A673 (cell line): ENCODE measurements around the gene ZNF319. TPM values are rescaled to one million over a fixed set of nuclear protein-coding genes. Genes with fewer than 3 reads are reported as not detected.

Source experiments
- BruUV-seq: library from RNA; stranded (reverse); fragments of 400-500 nt; replicated peaks from 2 replicates; lab custom pipeline; 2021; lab: Mats Ljungman, UMichigan
- CTCF ChIA-PET: fragments of 300-600 bp; sonication (Branson Sonifier 250); formaldehyde crosslinking; loops from one replicate; lab custom pipeline; 2022; ENCODE audit warnings: antibody characterized with exemption; lab: Charles Lee
- POLR2A ChIA-PET: fragments of 300-600 bp; sonication (Branson Sonifier 250); formaldehyde crosslinking; loops from one replicate; lab custom pipeline; 2022; ENCODE audit warnings: antibody characterized with exemption; ENCODE audit not compliant: low non-redundant PET; lab: Charles Lee
- DNase-seq: peaks from one replicate; pipeline ENCODE4 v3.0.0-alpha.2; 2015; ENCODE audit warnings: low spot score
- H3K27ac ChIP-seq: fragments of 200-600 bp; sonication (generic); 2 replicates; pipeline ENCODE4 v1.5.1; 2016; ENCODE audit warnings: mixed run types, low read depth, mild to moderate bottlenecking, mixed read lengths, antibody characterized with exemption, low read length; ENCODE audit not compliant: poor library complexity, severe bottlenecking
- H3K27me3 ChIP-seq: fragments of 200-600 bp; sonication (generic); replicated peaks from 2 replicates; pipeline ENCODE4 v1.6.1; 2017; ENCODE audit warnings: mixed run types, low read depth, mild to moderate bottlenecking, mixed read lengths, antibody characterized with exemption, low read length; ENCODE audit not compliant: insufficient read depth, poor library complexity
- H3K36me3 ChIP-seq: fragments of 200-600 bp; sonication (generic); 2 replicates; pipeline ENCODE4 v1.6.1; 2016; ENCODE audit warnings: mixed run types, mild to moderate bottlenecking, mixed read lengths, antibody characterized with exemption, low read length; ENCODE audit not compliant: insufficient read depth, poor library complexity, severe bottlenecking
- H3K4me1 ChIP-seq: fragments of 200-600 bp; sonication (generic); 2 replicates; pipeline ENCODE4 v1.6.1; 2017; ENCODE audit warnings: mixed run types, mild to moderate bottlenecking, mixed read lengths, antibody characterized with exemption, low read length; ENCODE audit not compliant: insufficient read depth, poor library complexity, severe bottlenecking
- H3K4me3 ChIP-seq: fragments of 200-600 bp; sonication (generic); 2 replicates; pipeline ENCODE4 v1.5.1; 2016; ENCODE audit warnings: low read depth, mixed run types, mild to moderate bottlenecking, mixed read lengths, low read length; ENCODE audit not compliant: poor library complexity, severe bottlenecking
- H3K9me3 ChIP-seq: fragments of 200-600 bp; sonication (generic); 2 replicates; pipeline ENCODE4 v1.6.1; 2016; ENCODE audit warnings: mixed run types, low read depth, mild to moderate bottlenecking, mixed read lengths, antibody characterized with exemption, low read length; ENCODE audit not compliant: poor library complexity, severe bottlenecking
- EZH2 ChIP-seq: fragments of 200-600 bp; sonication (generic); IDR thresholded peaks from 2 replicates; pipeline ENCODE4 v1.6.1; 2017; ENCODE audit warnings: borderline replicate concordance, low read depth, mild to moderate bottlenecking, mixed read lengths, antibody characterized with exemption, low read length; ENCODE audit not compliant: poor library complexity, severe bottlenecking
- intact Hi-C: fragments of 100-400 bp; cut with micrococcal nuclease; formaldehyde crosslinking; loops from one replicate; pipeline ENCODE4 v1.10.0; 2022; ENCODE audit not compliant: unreplicated experiment
- total RNA-seq: library from RNA; stranded (reverse); gene quantifications from 2 replicates; pipeline ENCODE4 v1.2.3, GENCODE V29; 2021
- TF ChIP-seq, protein P1 (sequence below): fragments of 300-800, 200-600 bp; sonication (generic); conservative IDR thresholded peaks from 2 replicates; pipeline ENCODE4 v1.5.1; 2017; ENCODE audit warnings: low read depth, mild to moderate bottlenecking, antibody characterized with exemption, low read length, moderate library complexity, mixed read lengths

ZNF319 gene
- total RNA-seq, 1 experiment from 2014 or later, result 12.9 TPM

DNA sequence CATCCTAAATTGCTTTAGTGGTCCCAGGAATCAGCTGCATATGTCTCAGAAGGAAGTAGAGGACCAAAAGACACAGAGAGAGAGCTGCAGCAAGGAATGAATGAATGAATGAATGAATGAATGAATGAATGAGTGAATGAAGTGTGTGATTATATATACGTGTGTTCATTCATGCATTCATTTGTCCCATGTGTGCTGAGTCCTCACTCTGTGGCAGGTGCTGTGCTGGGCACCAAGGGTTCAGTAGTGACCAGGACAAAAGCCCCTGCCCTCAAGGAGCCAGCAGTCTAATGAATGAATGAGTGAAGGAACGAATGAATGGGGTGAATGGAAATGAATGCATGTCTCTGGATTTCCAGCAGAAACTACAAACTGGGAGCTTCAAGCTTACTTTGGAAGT lies 38.9 kb downstream of the ZNF319 start:
- Histone ChIP-seq H3K9me3 (no peaks in the 10 kb centered on the region), H3K27me3 (no peaks in the 10 kb centered on the region), H3K36me3 (no peaks in the 10 kb centered on the region), H3K4me1 (no peaks in the 10 kb centered on the region), H3K4me3 (no peak overlapping the region), H3K27ac (no peak overlapping the region)
- no TSS peak for BruUV-seq
- DNase-seq, result no peak
- no peak for TF ChIP-seq EZH2
- TF ChIP-seq, protein P1, sequence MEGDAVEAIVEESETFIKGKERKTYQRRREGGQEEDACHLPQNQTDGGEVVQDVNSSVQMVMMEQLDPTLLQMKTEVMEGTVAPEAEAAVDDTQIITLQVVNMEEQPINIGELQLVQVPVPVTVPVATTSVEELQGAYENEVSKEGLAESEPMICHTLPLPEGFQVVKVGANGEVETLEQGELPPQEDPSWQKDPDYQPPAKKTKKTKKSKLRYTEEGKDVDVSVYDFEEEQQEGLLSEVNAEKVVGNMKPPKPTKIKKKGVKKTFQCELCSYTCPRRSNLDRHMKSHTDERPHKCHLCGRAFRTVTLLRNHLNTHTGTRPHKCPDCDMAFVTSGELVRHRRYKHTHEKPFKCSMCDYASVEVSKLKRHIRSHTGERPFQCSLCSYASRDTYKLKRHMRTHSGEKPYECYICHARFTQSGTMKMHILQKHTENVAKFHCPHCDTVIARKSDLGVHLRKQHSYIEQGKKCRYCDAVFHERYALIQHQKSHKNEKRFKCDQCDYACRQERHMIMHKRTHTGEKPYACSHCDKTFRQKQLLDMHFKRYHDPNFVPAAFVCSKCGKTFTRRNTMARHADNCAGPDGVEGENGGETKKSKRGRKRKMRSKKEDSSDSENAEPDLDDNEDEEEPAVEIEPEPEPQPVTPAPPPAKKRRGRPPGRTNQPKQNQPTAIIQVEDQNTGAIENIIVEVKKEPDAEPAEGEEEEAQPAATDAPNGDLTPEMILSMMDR, result no peak
- ChIA-PET CTCF (no interaction called here), POLR2A (no interaction called here)
- intact Hi-C loops, result no loop called here

DNA sequence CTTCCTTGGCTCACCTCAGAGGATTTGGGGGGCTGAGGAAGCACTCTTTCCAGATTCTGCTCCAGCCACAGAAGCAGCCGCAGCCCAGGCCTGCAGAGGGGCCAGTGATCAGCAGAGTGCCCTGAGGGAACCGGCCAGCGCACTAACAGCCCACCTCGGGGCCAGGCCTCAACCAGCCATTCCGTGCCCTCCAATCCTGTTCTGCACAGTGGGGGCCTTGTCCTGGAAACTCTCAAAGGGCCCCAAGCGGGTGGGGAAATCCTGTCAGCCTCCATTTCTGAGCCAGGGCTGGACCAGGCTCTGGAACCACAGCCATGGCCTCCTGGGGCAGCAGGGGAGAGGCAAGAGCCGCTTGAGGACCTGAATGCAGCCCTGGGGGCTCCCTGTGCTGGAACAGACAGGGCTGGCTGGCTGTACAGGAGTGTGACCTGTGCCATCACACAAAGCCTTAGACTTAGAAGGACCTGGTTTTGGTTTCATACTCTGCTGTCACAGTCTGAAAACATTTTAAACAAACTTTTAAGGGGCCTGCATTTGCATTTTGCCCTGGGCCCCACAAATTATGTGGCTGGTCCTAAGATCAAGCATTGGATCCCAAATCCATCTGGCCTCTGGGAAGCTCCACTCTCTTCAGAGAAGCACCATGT lies 39.5 kb downstream of the ZNF319 start:
- H3K9me3 ChIP-seq, result no peaks in the 10 kb centered on the region
- H3K4me3 ChIP-seq, result no peak overlapping the region
- intact Hi-C loops, result no loop called here
- ChIA-PET POLR2A (no interaction called here), CTCF (no interaction called here)
- no peak for DNase-seq
- H3K27ac ChIP-seq, result no peak overlapping the region
- no TSS peak for BruUV-seq
- TF ChIP-seq EZH2, result no peak
- TF ChIP-seq, protein P1, result no peak
- H3K36me3 ChIP-seq, result no peaks in the 10 kb centered on the region
- H3K4me1 ChIP-seq, result no peaks in the 10 kb centered on the region
- H3K27me3 ChIP-seq, result no peaks in the 10 kb centered on the region

DNA sequence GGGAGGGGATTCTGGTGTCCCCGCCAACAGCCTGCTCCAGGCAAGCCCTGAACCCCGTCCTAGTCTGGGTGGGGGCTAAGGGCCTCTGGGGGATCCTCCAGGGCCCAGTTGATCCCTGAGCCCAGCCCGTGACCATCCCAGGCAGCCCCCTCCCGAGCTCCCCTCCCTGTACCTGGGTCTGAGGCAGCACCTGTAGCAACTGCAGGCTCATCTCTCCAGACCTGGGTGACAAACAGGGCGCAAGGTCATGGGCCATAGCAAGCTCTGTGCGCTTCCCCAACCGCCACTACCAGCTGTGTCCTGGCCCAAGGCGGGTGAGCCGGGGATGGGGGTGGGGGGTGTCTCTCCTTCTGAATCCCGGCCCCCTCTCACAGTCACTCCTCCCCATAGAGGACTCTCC lies 40.2 kb downstream of the ZNF319 start:
- no peaks in the 10 kb centered on the region for H3K4me1 ChIP-seq
- no peak overlapping the region for H3K27ac ChIP-seq
- DNase-seq, result no peak
- H3K9me3 ChIP-seq, result no peaks in the 10 kb centered on the region
- H3K4me3 ChIP-seq, result no peak overlapping the region
- H3K27me3 ChIP-seq, result no peaks in the 10 kb centered on the region
- POLR2A ChIA-PET, result no interaction called here
- CTCF ChIA-PET, result interaction anchor here (0.5 kb wide), 1 partner anchor 444 kb away, joined by 7 read pairs; no protein-coding TSS in a partner anchor
- TF ChIP-seq EZH2, result no peak
- TF ChIP-seq, protein P1, result no peak
- intact Hi-C loops, result no loop called here
- no peaks in the 10 kb centered on the region for H3K36me3 ChIP-seq
- no TSS peak for BruUV-seq
